Measurements from ENCODE around the gene LTBP1.
A peak's percentile ranks its signal among the peaks of the same experiment; 100 is the strongest.

The LTBP1 gene

GRCh38 chr2:33320573-33320972, 373.8 kb downstream of the LTBP1 start:
- no peak for DNase-seq

- DNase-seq: peak; percentile 43
Observed at GRCh38 chr2:33321236-33321771, 374.6 kb downstream of the LTBP1 start.

- DNase-seq: peak; percentile 42
Observed at GRCh38 chr2:33321876-33322483, 375.2 kb downstream of the LTBP1 start.

- DNase-seq: no peak
Observed at GRCh38 chr2:33322612-33323011, 375.9 kb downstream of the LTBP1 start.

- no peak for DNase-seq
Observed at GRCh38 chr2:33323957-33324356, 377.2 kb downstream of the LTBP1 start.

- no peak for DNase-seq
Observed at GRCh38 chr2:33326100-33326499, 379.3 kb downstream of the LTBP1 start.

- DNase-seq: no peak
Observed at GRCh38 chr2:33333433-33333832, 386.7 kb downstream of the LTBP1 start.

- DNase-seq: no peak
Observed at GRCh38 chr2:33334083-33334482, 387.3 kb downstream of the LTBP1 start.

- no peak for DNase-seq
Observed at GRCh38 chr2:33335516-33335915, 388.8 kb downstream of the LTBP1 start.

GRCh38 chr2:33336036-33336625, 389.4 kb downstream of the LTBP1 start:
- DNase-seq: no peak

- no peak for DNase-seq
Observed at GRCh38 chr2:33337385-33337960, 390.7 kb downstream of the LTBP1 start.

- no peak for DNase-seq
Observed at GRCh38 chr2:33337981-33338380, 391.2 kb downstream of the LTBP1 start.

- no peak for DNase-seq
Observed at GRCh38 chr2:33339269-33339668, 392.5 kb downstream of the LTBP1 start.

GRCh38 chr2:33340280-33340679, 393.5 kb downstream of the LTBP1 start:
- no peak for DNase-seq

GRCh38 chr2:33342171-33342570, 395.4 kb downstream of the LTBP1 start:
- DNase-seq: no peak

- no peak for DNase-seq
Observed at GRCh38 chr2:33342705-33343104, 396.0 kb downstream of the LTBP1 start.

- DNase-seq: no peak
Observed at GRCh38 chr2:33343387-33343895, 396.7 kb downstream of the LTBP1 start.

- no peak for DNase-seq
Observed at GRCh38 chr2:33344230-33344629, 397.5 kb downstream of the LTBP1 start.

GRCh38 chr2:33347856-33348255, 401.1 kb downstream of the LTBP1 start:
- no peak for DNase-seq

GRCh38 chr2:33350632-33351031, 403.9 kb downstream of the LTBP1 start:
- DNase-seq: no peak

- DNase-seq: no peak
Observed at GRCh38 chr2:33351781-33352180, 405.0 kb downstream of the LTBP1 start.

GRCh38 chr2:33354981-33355380, 408.2 kb downstream of the LTBP1 start:
- peak; percentile 90 for DNase-seq

GRCh38 chr2:33358878-33359277, 412.1 kb downstream of the LTBP1 start:
- DNase-seq: no peak
